Naive thymus-derived CD8-positive, alpha-beta T cell (primary cell): ENCODE results near the gene TAS1R1. TPM values are rescaled to one million over a fixed set of nuclear protein-coding genes. Genes with fewer than 3 reads are reported as not detected.

Experiments
- ATAC-seq, 2 donors: fragments of 150-1000 bp; cut with Tn5 transposase in 1 of 2; sonication (Bioruptor Pico), chemical (Tn5 transposase) in 1 of 2; 1 replicate in 1 of 2; 2 replicates in 1 of 2; pipeline ENCODE4 v1.10.0; 2021; ENCODE audit warnings: mild to moderate bottlenecking in 2 of 2, moderate library complexity in 2 of 2
- POLR2A ChIA-PET: fragments of 350-600 bp; sonication (Branson Sonifier 250); formaldehyde crosslinking; loops from one replicate; lab custom pipeline; 2021; ENCODE audit warnings: antibody characterized with exemption; lab: Charles Lee
- DNase-seq, 10 donors: peaks; one replicate each; pipeline versions ENCODE4 v3.0.0 to v3.0.0-alpha.2; 2020 to 2022
- H3K27ac Mint-ChIP-seq, 10 donors: one replicate each; pipeline ENCODE4 v1.8.0; 2020 to 2022; ENCODE audit warnings: mild to moderate bottlenecking in 10 of 10, mixed read lengths in 10 of 10, moderate library complexity in 4 of 10, inconsistent platforms in 1 of 10
- H3K27me3 Mint-ChIP-seq, 5 donors: one replicate each; pipeline ENCODE4 v1.8.0; 2021 to 2022; ENCODE audit warnings: mixed read lengths in 5 of 5
- H3K36me3 Mint-ChIP-seq, 3 donors: one replicate each; pipeline ENCODE4 v1.8.0; 2020 to 2022; ENCODE audit warnings: mixed read lengths in 3 of 3, mild to moderate bottlenecking in 2 of 3, inconsistent platforms in 1 of 3
- H3K4me1 Mint-ChIP-seq, 4 donors: one replicate each; pipeline ENCODE4 v1.8.0; 2021 to 2022; ENCODE audit warnings: mixed read lengths in 4 of 4
- H3K4me3 Mint-ChIP-seq, 10 donors: one replicate each; pipeline ENCODE4 v1.8.0; 2020 to 2022; ENCODE audit warnings: mild to moderate bottlenecking in 10 of 10, mixed read lengths in 10 of 10, moderate library complexity in 6 of 10, inconsistent platforms in 1 of 10
- H3K9me3 Mint-ChIP-seq, 9 donors: one replicate each; pipeline ENCODE4 v1.8.0; 2020 to 2022; ENCODE audit warnings: mixed read lengths in 9 of 9, mild to moderate bottlenecking in 3 of 9, inconsistent platforms in 1 of 9, moderate library complexity in 1 of 9
- polyA plus RNA-seq, 3 donors: library from polyadenylated mRNA; unstranded; fragments of 300-500 nt; fragmentation: Illumina TruSeq; gene quantifications; one replicate each; pipeline ENCODE4 v1.2.3, GENCODE V29; 2021
- total RNA-seq, 8 experiments: library from RNA in 2 of 8; stranded (reverse) in 2 of 8; gene quantifications; one replicate each; pipeline ENCODE4 v1.2.3 and lab custom pipeline; 2021 to 2026

The TAS1R1 gene
- total and polyA plus RNA-seq, 5 experiments from 2014 or later: 0.06 TPM; not detected in 4

GRCh38 chr1:6579374-6580118 lies 24.4 kb downstream of the TAS1R1 start, which contains the start of gene ZBTB48:
TSS of gene ZBTB48 (plus strand) at chr1:6579994. CDS start at chr1:6580610, 616 bp downstream.
- no peaks in the 10 kb centered on the region for H3K9me3 Mint-ChIP-seq
- peak within 1 kb of the TSS; percentile 88 to 99 (median 97) for H3K27ac Mint-ChIP-seq
- peak; percentile 97 to 98 for ATAC-seq
- H3K27me3 Mint-ChIP-seq: no peaks in the 10 kb centered on the region
- peaks cover 9 to 44% (median 39%) of the 10 kb centered on the region in 4 donors for H3K4me1 Mint-ChIP-seq
- peaks cover 0 to 4% (median 0%) of the 10 kb centered on the region in 3 donors for H3K36me3 Mint-ChIP-seq
- H3K4me3 Mint-ChIP-seq: peak within 1 kb of the TSS; percentile 91 to 99 (median 96)
- POLR2A ChIA-PET: interaction anchor here (0.6 to 8.7 kb wide), 13 partner anchors 10 to 1595 kb away, joined by 3 to 145 read pairs (median 6); partner anchors contain the start of genes CAMTA1, KLHL21, NOL9 and PHF13
- DNase-seq: peak; percentile 93 to 98 (median 95)

GRCh38 chr1:6580119-6580592 lies 25.0 kb downstream of the TAS1R1 start:
- Mint-ChIP-seq H3K27ac (peak overlapping the region; percentile 88 to 99 (median 97)), H3K27me3 (no peaks in the 10 kb centered on the region), H3K4me3 (peak overlapping the region; percentile 91 to 99 (median 96)), H3K36me3 (peaks cover 0 to 4% (median 0%) of the 10 kb centered on the region in 3 donors), H3K4me1 (peaks cover 14 to 50% (median 46%) of the 10 kb centered on the region in 4 donors), H3K9me3 (no peaks in the 10 kb centered on the region)
- POLR2A ChIA-PET: interaction anchor here (0.6 to 8.7 kb wide), 16 partner anchors 9 to 1595 kb away, joined by 3 to 145 read pairs (median 4); partner anchors contain the start of genes CAMTA1, KLHL21, NOL9 and PHF13
- peak in 1 of 2 donors; percentile 37 for ATAC-seq
- DNase-seq: peak in 1 of 10 donors; percentile 6

GRCh38 chr1:6580593-6581409 lies 25.7 kb downstream of the TAS1R1 start:
- Mint-ChIP-seq H3K4me1 (peaks cover 14 to 52% (median 48%) of the 10 kb centered on the region in 4 donors), H3K4me3 (peak overlapping the region; percentile 91 to 99 (median 96)), H3K27me3 (no peaks in the 10 kb centered on the region), H3K9me3 (no peaks in the 10 kb centered on the region), H3K27ac (peak overlapping the region; percentile 84 to 99 (median 96)), H3K36me3 (peaks cover 0 to 4% (median 0%) of the 10 kb centered on the region in 3 donors)
- POLR2A ChIA-PET: interaction anchor here (0.6 to 8.7 kb wide), 11 partner anchors 8 to 95 kb away, joined by 3 to 145 read pairs (median 6); partner anchors contain the start of genes KLHL21, NOL9, PHF13 and TAS1R1
- ATAC-seq (no peak), DNase-seq (no peak)

DNA sequence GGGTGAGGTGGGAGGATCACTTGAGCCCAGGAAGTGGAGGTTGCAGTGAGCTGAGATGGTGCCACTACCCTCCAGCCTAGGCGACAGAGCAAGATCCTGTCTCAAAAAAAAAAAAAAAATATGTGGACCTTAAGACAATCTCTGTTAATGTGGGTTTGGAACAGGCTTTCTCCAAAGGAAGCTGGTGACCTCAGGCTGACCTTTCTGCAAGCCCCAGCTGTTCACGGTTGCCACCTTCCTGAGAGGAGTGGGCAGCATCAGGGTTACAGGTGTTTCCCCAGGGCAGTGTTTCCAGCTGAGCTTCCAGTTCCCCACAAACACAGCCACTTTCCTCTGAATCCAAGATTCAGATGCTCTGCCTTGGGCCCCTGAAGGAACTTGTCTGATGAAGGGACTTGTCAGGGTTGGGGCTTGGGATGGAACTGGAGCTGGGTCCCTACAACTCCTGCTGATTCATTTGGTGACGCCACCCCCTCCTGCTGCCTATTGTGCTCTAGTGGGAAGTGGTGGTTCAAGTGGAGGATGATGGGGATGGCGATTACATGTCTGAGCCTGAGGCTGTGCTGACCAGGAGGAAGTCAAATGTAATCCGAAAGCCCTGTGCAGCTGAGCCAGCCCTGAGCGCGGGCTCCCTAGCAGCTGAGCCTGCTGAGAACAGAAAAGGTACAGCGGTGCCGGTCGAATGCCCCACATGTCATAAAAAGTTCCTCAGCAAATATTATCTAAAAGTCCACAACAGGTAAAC lies 26.6 kb downstream of the TAS1R1 start:
- Mint-ChIP-seq H3K4me3 (peak overlapping the region; percentile 36 to 99 (median 96)), H3K27me3 (no peaks in the 10 kb centered on the region), H3K9me3 (no peaks in the 10 kb centered on the region), H3K4me1 (peaks cover 14 to 52% (median 49%) of the 10 kb centered on the region in 4 donors), H3K27ac (peak overlapping the region; percentile 70 to 99 (median 92)), H3K36me3 (peaks cover 0 to 4% (median 0%) of the 10 kb centered on the region in 3 donors)
- ATAC-seq (no peak), DNase-seq (no peak)
- POLR2A ChIA-PET: interaction anchor here (0.7 to 8.7 kb wide), 5 partner anchors 20 to 52 kb away, joined by 3 to 145 read pairs (median 7); partner anchors contain the start of genes KLHL21, NOL9, TAS1R1 and THAP3

DNA sequence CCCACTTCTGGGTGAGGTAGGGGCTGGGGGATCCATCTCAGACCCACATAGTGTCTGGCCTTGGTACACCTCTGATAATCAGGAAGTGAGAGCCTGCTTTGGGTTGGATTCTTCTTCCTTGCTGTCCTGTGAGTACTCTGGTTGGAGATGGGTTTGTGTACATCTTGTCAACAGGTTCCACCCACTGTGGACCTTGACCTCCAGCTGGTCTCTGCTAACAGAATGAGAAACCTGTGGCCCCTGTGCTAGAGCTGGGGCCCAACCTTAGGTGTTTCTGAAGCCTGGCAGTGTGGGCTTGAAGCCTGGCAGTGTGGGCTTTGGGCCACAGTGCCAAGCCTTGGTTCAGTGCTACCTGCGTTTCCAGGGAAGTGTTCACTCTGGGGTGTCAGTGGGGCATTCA lies 27.3 kb downstream of the TAS1R1 start:
- peaks cover 16 to 56% (median 50%) of the 10 kb centered on the region in 4 donors for H3K4me1 Mint-ChIP-seq
- H3K36me3 Mint-ChIP-seq: peaks cover 0 to 4% (median 0%) of the 10 kb centered on the region in 3 donors
- H3K27me3 Mint-ChIP-seq: no peaks in the 10 kb centered on the region
- DNase-seq (no peak), ATAC-seq (no peak)
- peak overlapping the region in 9 of 10 donors; percentile 31 to 99 (median 96) for H3K4me3 Mint-ChIP-seq
- peak overlapping the region in 9 of 10 donors; percentile 65 to 89 (median 73) for H3K27ac Mint-ChIP-seq
- POLR2A ChIA-PET: interaction anchor here (8.7 kb wide), 1 partner anchor 20 kb away, joined by 145 read pairs; the partner anchor contains the start of gene KLHL21
- no peaks in the 10 kb centered on the region for H3K9me3 Mint-ChIP-seq

GRCh38 chr1:6584126-6585080 lies 29.3 kb downstream of the TAS1R1 start:
- H3K4me1 Mint-ChIP-seq: peaks cover 18 to 57% (median 48%) of the 10 kb centered on the region in 4 donors
- H3K27ac Mint-ChIP-seq: peak overlapping the region in 7 of 10 donors; percentile 14 to 72 (median 40)
- H3K4me3 Mint-ChIP-seq: peak overlapping the region in 1 of 10 donors; percentile 63

GRCh38 chr1:6585081-6585722 lies 30.1 kb downstream of the TAS1R1 start:
- POLR2A ChIA-PET: interaction anchor here (8.7 kb wide), 1 partner anchor 17 kb away, joined by 145 read pairs; the partner anchor contains the start of gene KLHL21
- ATAC-seq: no peak
- H3K27ac Mint-ChIP-seq: peak overlapping the region in 6 of 10 donors; percentile 14 to 72 (median 42)
- no peaks in the 10 kb centered on the region for H3K9me3 Mint-ChIP-seq
- peak overlapping the region in 1 of 10 donors; percentile 63 for H3K4me3 Mint-ChIP-seq
- no peaks in the 10 kb centered on the region for H3K27me3 Mint-ChIP-seq
- H3K36me3 Mint-ChIP-seq: peaks cover 0 to 25% (median 0%) of the 10 kb centered on the region in 3 donors
- peaks cover 18 to 54% (median 41%) of the 10 kb centered on the region in 4 donors for H3K4me1 Mint-ChIP-seq
- no peak for DNase-seq

More at GRCh38 chr1:6584126-6585080, 29.3 kb downstream of the TAS1R1 start:
- ATAC-seq: no peak
- Mint-ChIP-seq H3K9me3 (no peaks in the 10 kb centered on the region), H3K36me3 (peaks cover 0 to 17% (median 0%) of the 10 kb centered on the region in 3 donors), H3K27me3 (no peaks in the 10 kb centered on the region)
- POLR2A ChIA-PET: interaction anchor here (8.7 kb wide), 1 partner anchor 17 kb away, joined by 145 read pairs; the partner anchor contains the start of gene KLHL21
- DNase-seq: no peak

DNA sequence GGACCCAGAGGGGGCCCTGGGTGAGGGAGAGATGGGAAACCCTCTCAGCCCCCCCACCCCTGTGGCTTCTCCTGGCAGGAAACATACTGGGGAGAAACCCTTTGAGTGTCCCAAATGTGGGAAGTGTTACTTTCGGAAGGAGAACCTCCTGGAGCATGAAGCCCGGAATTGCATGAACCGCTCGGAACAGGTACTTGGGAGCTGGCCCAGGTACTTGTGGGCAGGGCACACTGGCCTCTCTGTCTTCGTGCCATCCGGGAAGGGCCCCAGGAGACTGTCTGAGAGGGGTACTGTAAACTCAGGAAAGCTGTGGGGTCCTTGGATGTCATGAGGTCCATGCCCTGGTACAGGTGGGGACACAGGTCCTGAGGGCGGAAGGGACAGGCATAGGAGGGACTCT lies 30.7 kb downstream of the TAS1R1 start:
- Mint-ChIP-seq H3K9me3 (no peaks in the 10 kb centered on the region), H3K36me3 (peaks cover 0 to 30% (median 2%) of the 10 kb centered on the region in 3 donors), H3K27me3 (no peaks in the 10 kb centered on the region), H3K27ac (peak overlapping the region in 1 of 10 donors; percentile 27), H3K4me3 (no peak overlapping the region), H3K4me1 (peaks cover 16 to 54% (median 40%) of the 10 kb centered on the region in 4 donors)
- POLR2A ChIA-PET: interaction anchor here (8.7 kb wide), 1 partner anchor 16 kb away, joined by 145 read pairs; the partner anchor contains the start of gene KLHL21
- DNase-seq: no peak
- ATAC-seq: no peak

DNA sequence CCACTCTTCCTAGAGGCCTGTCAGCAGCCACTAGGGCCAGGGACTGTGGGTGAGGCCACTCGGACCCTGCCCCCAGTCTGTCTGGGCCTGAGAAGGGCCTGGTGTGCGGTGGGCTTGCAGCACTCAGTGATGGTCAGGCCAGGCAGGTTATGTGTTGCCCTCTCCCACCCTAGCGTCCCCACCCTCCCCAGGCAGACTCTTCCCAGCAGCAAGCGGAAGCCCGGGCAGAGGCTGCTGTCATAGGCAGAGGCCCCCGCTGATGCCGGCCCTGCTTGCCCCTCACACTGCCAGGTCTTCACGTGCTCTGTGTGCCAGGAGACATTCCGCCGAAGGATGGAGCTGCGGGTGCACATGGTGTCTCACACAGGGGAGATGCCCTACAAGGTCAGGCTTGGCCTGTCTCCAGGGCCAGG lies 31.3 kb downstream of the TAS1R1 start:
- H3K36me3 Mint-ChIP-seq: peaks cover 0 to 30% (median 2%) of the 10 kb centered on the region in 3 donors
- POLR2A ChIA-PET: interaction anchor here (4.2 kb wide), 1 partner anchor 16 kb away, joined by 37 read pairs; the partner anchor contains the start of gene KLHL21
- ATAC-seq (no peak), DNase-seq (no peak)
- H3K27ac Mint-ChIP-seq: peak overlapping the region in 2 of 10 donors; percentile 34 to 69
- H3K4me1 Mint-ChIP-seq: peaks cover 18 to 54% (median 40%) of the 10 kb centered on the region in 4 donors
- no peak overlapping the region for H3K4me3 Mint-ChIP-seq
- H3K27me3 Mint-ChIP-seq: no peaks in the 10 kb centered on the region
- H3K9me3 Mint-ChIP-seq: no peaks in the 10 kb centered on the region
